ENCODE results near the gene SSU72.
A peak's percentile ranks its signal among the peaks of the same experiment; 100 is the strongest.
"Not testable (repeated sequence)": the region's sequence is repeated elsewhere in the genome, so short reads cannot be mapped to it uniquely, and the experiment has no call there.

The SSU72 gene

DNA sequence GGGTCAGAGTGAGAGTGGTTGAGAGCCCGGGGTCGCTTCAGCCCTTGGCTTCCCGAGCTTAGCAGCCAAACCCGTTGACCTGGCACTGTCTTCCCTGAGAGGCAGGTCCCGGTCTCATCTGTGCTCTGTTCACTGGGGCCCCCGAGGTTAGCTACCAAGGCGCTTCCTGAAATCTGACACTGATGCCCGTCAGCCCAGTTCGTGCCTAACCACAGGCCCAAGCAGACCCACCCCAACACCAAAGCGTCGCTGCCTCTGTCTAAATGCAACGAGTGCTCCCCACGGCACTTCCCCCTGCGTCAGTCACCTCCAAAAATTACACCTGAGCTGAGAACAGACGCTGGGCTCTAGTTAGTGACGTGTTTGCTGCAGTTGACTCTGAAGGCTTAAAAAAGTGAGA is 60.3 kb downstream of the SSU72 start:
- H2AFZ ChIP-seq (ENCODE audit: low read depth, low read length); DNase-seq; H3K27ac ChIP-seq (ENCODE audit: low read length); H3K4me2 ChIP-seq (ENCODE audit: insufficient read depth, low read length); ATAC-seq (ENCODE audit: insufficient read depth, low read depth); H3K4me3 ChIP-seq (ENCODE audit: low read depth in 1 of 2, low read length in 2 of 2); H3K27me3 ChIP-seq (ENCODE audit: insufficient read depth, low read length, poor library complexity); H3K9ac ChIP-seq (ENCODE audit: low read depth, low read length); H3K9me3 ChIP-seq (ENCODE audit: insufficient read depth, low read length, severe bottlenecking): not testable (repeated sequence)
- Histone ChIP-seq H3K79me2 (ENCODE audit: insufficient read depth, low read length) (peaks cover 35% of the 10 kb centered on the region), H3K36me3 (ENCODE audit: insufficient read depth, low read length) (peaks cover 30% of the 10 kb centered on the region), H4K20me1 (ENCODE audit: insufficient read depth, low read length) (peaks cover 14% of the 10 kb centered on the region; the same call in 1 of the 2 replicates), H3K4me1 (ENCODE audit: insufficient read depth, low read length) (peaks cover 19% of the 10 kb centered on the region)

DNA sequence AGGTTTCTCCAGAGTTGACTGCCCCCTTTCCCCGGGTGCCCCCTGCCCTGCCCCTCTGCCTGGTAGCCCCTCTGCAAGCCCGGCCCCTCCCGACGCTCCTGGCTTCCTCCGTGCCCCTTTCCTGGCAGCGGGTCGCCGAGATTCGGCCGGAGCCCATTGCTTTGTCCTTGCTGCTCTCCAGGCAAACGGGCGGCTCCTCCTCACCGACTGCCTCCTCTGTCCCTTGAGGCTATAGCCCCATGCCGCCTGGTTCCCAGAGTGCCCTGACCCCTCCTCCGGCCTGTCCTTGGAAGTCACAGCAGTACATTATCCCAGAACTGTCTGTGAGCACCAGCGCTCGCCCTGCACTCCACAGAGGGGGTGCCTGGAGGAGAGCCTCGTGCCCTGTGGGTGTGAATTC is 61.0 kb downstream of the SSU72 start:
- H3K9ac ChIP-seq (ENCODE audit: low read depth, low read length): peak overlapping the region; percentile 21
- peaks cover 14% of the 10 kb centered on the region; the same call in 1 of the 2 replicates for H4K20me1 ChIP-seq (ENCODE audit: insufficient read depth, low read length)
- peaks cover 19% of the 10 kb centered on the region for H3K4me1 ChIP-seq (ENCODE audit: insufficient read depth, low read length)
- peaks cover 28% of the 10 kb centered on the region for H3K36me3 ChIP-seq (ENCODE audit: insufficient read depth, low read length)
- H3K9me3 ChIP-seq (ENCODE audit: insufficient read depth, low read length, severe bottlenecking); H2AFZ ChIP-seq (ENCODE audit: low read depth, low read length); ATAC-seq (ENCODE audit: insufficient read depth, low read depth); H3K27me3 ChIP-seq (ENCODE audit: insufficient read depth, low read length, poor library complexity); H3K27ac ChIP-seq (ENCODE audit: low read length); DNase-seq: not testable (repeated sequence)
- H3K4me3 ChIP-seq (ENCODE audit: low read depth in 1 of 2, low read length in 2 of 2): peak overlapping the region in 1 of 2 experiments; percentile 39; a peak in 1 of 4 replicates
- peaks cover 35% of the 10 kb centered on the region for H3K79me2 ChIP-seq (ENCODE audit: insufficient read depth, low read length)
- peak overlapping the region; percentile 56; the same call in 1 of the 2 replicates for H3K4me2 ChIP-seq (ENCODE audit: insufficient read depth, low read length)

DNA sequence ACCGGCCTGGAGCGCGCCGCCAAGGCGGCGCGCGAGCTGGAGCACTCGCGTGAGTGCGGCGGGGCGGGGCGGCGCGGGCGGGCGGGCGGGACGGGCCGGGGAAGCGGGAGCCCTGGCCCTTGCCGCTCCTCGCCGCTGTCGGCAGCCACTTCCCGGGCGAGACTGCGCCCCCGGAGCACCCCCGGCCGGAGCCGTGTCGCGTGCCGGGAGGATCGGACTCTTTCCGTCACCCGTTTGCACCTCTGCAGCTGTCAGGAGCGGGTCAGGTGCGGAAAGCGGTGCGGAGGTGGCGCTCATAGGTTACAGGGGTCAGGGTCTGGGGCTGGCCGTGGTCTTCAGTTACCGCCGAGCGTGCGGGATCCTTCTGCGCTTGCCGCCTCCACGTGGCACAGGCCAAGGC is 62.2 kb downstream of the SSU72 start:
- 0 out of 3 replicates have a peak, but pooled peaks have one; percentile 1 for ATAC-seq (ENCODE audit: insufficient read depth, low read depth)
- not testable (repeated sequence) for H2AFZ ChIP-seq (ENCODE audit: low read depth, low read length); H3K27me3 ChIP-seq (ENCODE audit: insufficient read depth, low read length, poor library complexity); H4K20me1 ChIP-seq (ENCODE audit: insufficient read depth, low read length); H3K9me3 ChIP-seq (ENCODE audit: insufficient read depth, low read length, severe bottlenecking)
- H3K4me3 ChIP-seq (ENCODE audit: low read depth in 1 of 2, low read length in 2 of 2): peak overlapping the region; percentile 43 to 84; a peak in 3 of 4 replicates
- peak overlapping the region; percentile 54; the same call in 1 of the 2 replicates for H3K27ac ChIP-seq (ENCODE audit: low read length)
- H3K4me2 ChIP-seq (ENCODE audit: insufficient read depth, low read length): peak overlapping the region; percentile 69
- H3K9ac ChIP-seq (ENCODE audit: low read depth, low read length): peak overlapping the region; percentile 86
- peaks cover 19% of the 10 kb centered on the region for H3K4me1 ChIP-seq (ENCODE audit: insufficient read depth, low read length)
- peaks cover 35% of the 10 kb centered on the region for H3K79me2 ChIP-seq (ENCODE audit: insufficient read depth, low read length)
- H3K36me3 ChIP-seq (ENCODE audit: insufficient read depth, low read length): peaks cover 17% of the 10 kb centered on the region; the same call in 1 of the 2 replicates
- DNase-seq: peak; percentile 22

DNA sequence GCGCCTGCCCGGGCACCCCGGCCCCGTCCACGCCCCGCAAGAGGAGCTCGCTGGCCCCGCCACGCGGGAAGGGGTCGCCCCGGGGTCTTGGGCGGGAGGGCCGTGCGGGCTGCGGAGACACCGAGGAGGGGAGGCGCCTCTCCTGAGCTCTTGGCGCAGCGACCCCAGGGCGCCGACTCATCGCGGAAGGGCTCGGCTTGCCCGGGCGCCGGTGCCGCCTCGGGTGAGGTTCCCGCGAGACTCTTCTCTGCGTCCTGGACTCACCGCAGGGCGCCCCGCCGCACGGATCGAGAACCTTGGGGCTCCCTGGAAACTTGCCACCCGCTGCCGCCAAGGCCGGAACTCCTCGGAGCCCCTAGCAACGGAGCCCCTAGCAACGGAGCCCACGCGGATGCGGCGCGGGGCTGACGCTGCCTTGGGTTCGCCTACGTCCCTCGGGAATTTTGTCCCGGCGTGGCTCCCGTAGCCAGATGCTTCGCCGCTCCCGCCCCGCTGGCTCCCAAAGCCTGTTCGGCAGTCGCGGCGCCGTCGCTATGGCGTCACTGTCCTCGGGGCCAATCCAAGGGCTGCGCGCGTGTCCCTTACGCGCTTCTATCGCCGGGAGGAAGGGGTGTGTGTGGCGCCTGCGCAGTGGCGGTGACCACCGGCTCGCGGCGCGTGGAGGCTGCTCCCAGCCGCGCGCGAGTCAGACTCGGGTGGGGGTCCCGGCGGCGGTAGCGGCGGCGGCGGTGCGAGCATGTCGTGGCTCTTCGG is 63.0 kb downstream of the SSU72 start, which contains the start of gene ATAD3A:
ATAD3A (plus strand) TSS at position 630 of the 753 bp plus-strand sequence; CDS start at position 737, 107 bp downstream.
- H3K4me2 ChIP-seq (ENCODE audit: insufficient read depth, low read length): peak within 1 kb of the TSS; percentile 88
- peak within 1 kb of the TSS; percentile 86 for H3K9ac ChIP-seq (ENCODE audit: low read depth, low read length)
- no peaks in the 10 kb centered on the region for H3K27me3 ChIP-seq (ENCODE audit: insufficient read depth, low read length, poor library complexity)
- peak within 1 kb of the TSS; percentile 71 to 84 for H3K4me3 ChIP-seq (ENCODE audit: low read depth in 1 of 2, low read length in 2 of 2)
- ATAC-seq (ENCODE audit: insufficient read depth, low read depth): peak; percentile 92
- TF ChIP-seq EZH2 (IDR thresholded peaks at IDR 0.05; ENCODE audit: borderline replicate concordance, low read depth, low read length, severe bottlenecking): no peak
- TF ChIP-seq, protein P1, sequence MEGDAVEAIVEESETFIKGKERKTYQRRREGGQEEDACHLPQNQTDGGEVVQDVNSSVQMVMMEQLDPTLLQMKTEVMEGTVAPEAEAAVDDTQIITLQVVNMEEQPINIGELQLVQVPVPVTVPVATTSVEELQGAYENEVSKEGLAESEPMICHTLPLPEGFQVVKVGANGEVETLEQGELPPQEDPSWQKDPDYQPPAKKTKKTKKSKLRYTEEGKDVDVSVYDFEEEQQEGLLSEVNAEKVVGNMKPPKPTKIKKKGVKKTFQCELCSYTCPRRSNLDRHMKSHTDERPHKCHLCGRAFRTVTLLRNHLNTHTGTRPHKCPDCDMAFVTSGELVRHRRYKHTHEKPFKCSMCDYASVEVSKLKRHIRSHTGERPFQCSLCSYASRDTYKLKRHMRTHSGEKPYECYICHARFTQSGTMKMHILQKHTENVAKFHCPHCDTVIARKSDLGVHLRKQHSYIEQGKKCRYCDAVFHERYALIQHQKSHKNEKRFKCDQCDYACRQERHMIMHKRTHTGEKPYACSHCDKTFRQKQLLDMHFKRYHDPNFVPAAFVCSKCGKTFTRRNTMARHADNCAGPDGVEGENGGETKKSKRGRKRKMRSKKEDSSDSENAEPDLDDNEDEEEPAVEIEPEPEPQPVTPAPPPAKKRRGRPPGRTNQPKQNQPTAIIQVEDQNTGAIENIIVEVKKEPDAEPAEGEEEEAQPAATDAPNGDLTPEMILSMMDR (IDR thresholded peaks at IDR 0.05; ENCODE audit: borderline replicate concordance, extremely low read depth, low read length, poor library complexity, severe bottlenecking): no peak
- H4K20me1 ChIP-seq (ENCODE audit: insufficient read depth, low read length): peaks cover 9% of the 10 kb centered on the region; the same call in 1 of the 2 replicates
- peak within 1 kb of the TSS; percentile 85 for H3K27ac ChIP-seq (ENCODE audit: low read length)
- peaks cover 35% of the 10 kb centered on the region for H3K79me2 ChIP-seq (ENCODE audit: insufficient read depth, low read length)
- peak; percentile 98 for DNase-seq
- peak within 1 kb of the TSS; percentile 75 for H2AFZ ChIP-seq (ENCODE audit: low read depth, low read length)
- no peaks in the 10 kb centered on the region for H3K9me3 ChIP-seq (ENCODE audit: insufficient read depth, low read length, severe bottlenecking)
- peaks cover 13% of the 10 kb centered on the region; the same call in 1 of the 2 replicates for H3K36me3 ChIP-seq (ENCODE audit: insufficient read depth, low read length)
- H3K4me1 ChIP-seq (ENCODE audit: insufficient read depth, low read length): peaks cover 19% of the 10 kb centered on the region
